SK-N-SH (cell line): Measurements from ENCODE around the gene DOCK8.

ENCODE experiments used
- JUND ChIP-seq: IDR thresholded peaks from 2 replicates; pipeline ENCODE4 v1.4.0; 2012
- TF ChIP-seq, protein P1 (sequence below): fragments of 200-600 bp; sonication (generic); IDR thresholded peaks from 2 replicates; pipeline ENCODE4 v1.6.1; 2017; ENCODE audit warnings: antibody characterized with exemption, mild to moderate bottlenecking, moderate library complexity
- TF ChIP-seq, protein P2 (sequence below): IDR thresholded peaks from 2 replicates; pipeline ENCODE4 v1.4.0; 2012; ENCODE audit warnings: low read depth

DNA sequence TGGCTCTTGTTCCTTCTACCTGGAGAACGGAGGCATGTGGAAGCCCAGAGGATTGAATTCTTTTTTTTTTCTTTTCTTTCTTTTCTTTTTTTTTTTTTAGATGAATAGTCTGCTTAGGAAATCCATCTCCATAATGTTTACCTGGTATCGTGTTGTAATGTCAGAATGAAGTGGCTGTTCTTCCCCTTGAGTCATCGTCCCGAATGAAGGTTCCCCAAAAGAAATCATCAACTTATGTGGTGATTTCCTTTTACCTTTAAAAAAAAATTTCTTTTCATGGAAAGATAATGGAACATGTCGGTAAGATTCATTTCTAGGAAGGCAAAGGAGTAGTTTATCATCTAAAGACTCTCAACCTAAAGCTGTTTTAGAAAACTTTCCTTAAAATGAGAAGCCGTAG, 59.7 kb downstream of the DOCK8 start:
- TF ChIP-seq, protein P1, sequence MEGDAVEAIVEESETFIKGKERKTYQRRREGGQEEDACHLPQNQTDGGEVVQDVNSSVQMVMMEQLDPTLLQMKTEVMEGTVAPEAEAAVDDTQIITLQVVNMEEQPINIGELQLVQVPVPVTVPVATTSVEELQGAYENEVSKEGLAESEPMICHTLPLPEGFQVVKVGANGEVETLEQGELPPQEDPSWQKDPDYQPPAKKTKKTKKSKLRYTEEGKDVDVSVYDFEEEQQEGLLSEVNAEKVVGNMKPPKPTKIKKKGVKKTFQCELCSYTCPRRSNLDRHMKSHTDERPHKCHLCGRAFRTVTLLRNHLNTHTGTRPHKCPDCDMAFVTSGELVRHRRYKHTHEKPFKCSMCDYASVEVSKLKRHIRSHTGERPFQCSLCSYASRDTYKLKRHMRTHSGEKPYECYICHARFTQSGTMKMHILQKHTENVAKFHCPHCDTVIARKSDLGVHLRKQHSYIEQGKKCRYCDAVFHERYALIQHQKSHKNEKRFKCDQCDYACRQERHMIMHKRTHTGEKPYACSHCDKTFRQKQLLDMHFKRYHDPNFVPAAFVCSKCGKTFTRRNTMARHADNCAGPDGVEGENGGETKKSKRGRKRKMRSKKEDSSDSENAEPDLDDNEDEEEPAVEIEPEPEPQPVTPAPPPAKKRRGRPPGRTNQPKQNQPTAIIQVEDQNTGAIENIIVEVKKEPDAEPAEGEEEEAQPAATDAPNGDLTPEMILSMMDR: no peak
- TF ChIP-seq, protein P2, sequence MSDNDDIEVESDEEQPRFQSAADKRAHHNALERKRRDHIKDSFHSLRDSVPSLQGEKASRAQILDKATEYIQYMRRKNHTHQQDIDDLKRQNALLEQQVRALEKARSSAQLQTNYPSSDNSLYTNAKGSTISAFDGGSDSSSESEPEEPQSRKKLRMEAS: no peak
- no peak for TF ChIP-seq JUND
